HepG2 (cell line): ENCODE results near the gene SAMD14. TPM values are rescaled to one million over a fixed set of nuclear protein-coding genes. Genes with fewer than 3 reads are reported as not detected.

Source experiments
- KDM5B ChIP-seq: sonication (generic); formaldehyde crosslinking; IDR thresholded peaks from 2 replicates; pipeline ENCODE4 v1.4.0; 2020; ENCODE audit warnings: missing genetic modification reagents, mild to moderate bottlenecking, borderline replicate concordance
- polyA plus RNA-seq, 8 experiments: library from polyadenylated mRNA; depleted of rRNA in 3 of 8; stranded (reverse) in 7 of 8; unstranded in 1 of 8; fragments of >200 nt; fragmentation: Illumina TruSeq in 4 of 8; extraction: Trizol in 4 of 8; gene quantifications; 2 replicates each; pipeline versions ENCODE4 v1.2.1 to v1.2.3, GENCODE V29; 2011 to 2016; ENCODE audit warnings: low read depth in 4 of 8, missing spikeins in 1 of 8, mixed read lengths in 1 of 8; ENCODE audit not compliant: insufficient read depth in 1 of 8
- total RNA-seq, 5 experiments: library from RNA; depleted of rRNA; stranded (reverse); fragments of >200 nt; fragmentation: Illumina TruSeq; extraction: Trizol; gene quantifications; 2 replicates each; pipeline ENCODE4 v1.2.3, GENCODE V29; 2016; ENCODE audit warnings: low read depth in 1 of 5
- TF ChIP-seq, protein P1 (sequence below), 2 experiments: sonication (generic) in 1 of 2; formaldehyde crosslinking in 1 of 2; IDR thresholded peaks; 2 replicates each; pipeline versions ENCODE4 v1.6.1 to v1.9.0; 2014 to 2022; ENCODE audit warnings: antibody characterized with exemption in 1 of 2, borderline replicate concordance in 1 of 2, inconsistent platforms in 1 of 2, low read depth in 1 of 2, missing genetic modification reagents in 1 of 2
- TF ChIP-seq, protein P2 (sequence below): sonication (generic); formaldehyde crosslinking; IDR thresholded peaks from 2 replicates; pipeline ENCODE4 v1.4.0; 2020; ENCODE audit warnings: missing genetic modification reagents

SAMD14 gene
- total and polyA plus RNA-seq, 2 of the 13 experiments (the other 11 are each of a cell fraction or from before 2014, with no cell fraction given): 0.07 to 0.22 TPM

DNA sequence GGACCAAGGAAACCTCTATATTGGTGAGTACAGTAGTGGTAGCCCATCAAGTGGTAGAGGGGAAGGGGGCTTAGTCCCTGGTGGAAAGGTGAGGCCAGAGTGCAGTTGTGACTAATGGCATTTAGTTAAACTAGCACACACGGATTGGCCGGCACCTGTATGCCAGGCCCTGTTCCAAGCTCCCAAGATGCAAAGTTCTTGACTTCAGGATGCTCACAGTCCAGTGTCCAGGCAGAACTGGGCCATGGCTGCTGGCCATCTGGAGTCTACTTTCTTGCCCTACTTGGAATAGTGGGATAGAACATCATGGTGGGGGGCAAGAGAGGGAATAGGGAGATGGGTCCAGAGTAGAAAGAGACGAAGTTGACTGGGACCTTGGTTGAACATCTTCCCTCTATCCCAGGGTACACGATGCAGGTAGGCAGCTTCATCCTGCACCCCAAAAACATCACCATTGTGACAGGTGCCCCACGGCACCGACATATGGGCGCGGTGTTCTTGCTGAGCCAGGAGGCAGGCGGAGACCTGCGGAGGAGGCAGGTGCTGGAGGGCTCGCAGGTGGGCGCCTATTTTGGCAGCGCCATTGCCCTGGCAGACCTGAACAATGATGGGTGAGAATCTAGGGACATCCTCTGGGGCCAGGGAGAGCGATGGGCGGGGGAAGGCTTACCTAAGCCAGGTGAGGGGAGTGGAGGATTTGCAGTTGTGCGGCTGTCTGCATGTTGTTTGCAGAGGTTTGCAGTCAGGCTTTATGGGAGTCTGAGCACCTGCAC lies 58.9 kb downstream of the SAMD14 start (continued):
- TF ChIP-seq, protein P1, sequence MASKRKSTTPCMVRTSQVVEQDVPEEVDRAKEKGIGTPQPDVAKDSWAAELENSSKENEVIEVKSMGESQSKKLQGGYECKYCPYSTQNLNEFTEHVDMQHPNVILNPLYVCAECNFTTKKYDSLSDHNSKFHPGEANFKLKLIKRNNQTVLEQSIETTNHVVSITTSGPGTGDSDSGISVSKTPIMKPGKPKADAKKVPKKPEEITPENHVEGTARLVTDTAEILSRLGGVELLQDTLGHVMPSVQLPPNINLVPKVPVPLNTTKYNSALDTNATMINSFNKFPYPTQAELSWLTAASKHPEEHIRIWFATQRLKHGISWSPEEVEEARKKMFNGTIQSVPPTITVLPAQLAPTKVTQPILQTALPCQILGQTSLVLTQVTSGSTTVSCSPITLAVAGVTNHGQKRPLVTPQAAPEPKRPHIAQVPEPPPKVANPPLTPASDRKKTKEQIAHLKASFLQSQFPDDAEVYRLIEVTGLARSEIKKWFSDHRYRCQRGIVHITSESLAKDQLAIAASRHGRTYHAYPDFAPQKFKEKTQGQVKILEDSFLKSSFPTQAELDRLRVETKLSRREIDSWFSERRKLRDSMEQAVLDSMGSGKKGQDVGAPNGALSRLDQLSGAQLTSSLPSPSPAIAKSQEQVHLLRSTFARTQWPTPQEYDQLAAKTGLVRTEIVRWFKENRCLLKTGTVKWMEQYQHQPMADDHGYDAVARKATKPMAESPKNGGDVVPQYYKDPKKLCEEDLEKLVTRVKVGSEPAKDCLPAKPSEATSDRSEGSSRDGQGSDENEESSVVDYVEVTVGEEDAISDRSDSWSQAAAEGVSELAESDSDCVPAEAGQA (IDR thresholded peaks at IDR 0.05; ENCODE audit: low read depth): no peak
- TF ChIP-seq, protein P1 (CRISPR knock-in tag; IDR thresholded peaks at IDR 0.05; ENCODE audit: borderline replicate concordance): no peak
- no peak for TF ChIP-seq KDM5B
- TF ChIP-seq, protein P2, sequence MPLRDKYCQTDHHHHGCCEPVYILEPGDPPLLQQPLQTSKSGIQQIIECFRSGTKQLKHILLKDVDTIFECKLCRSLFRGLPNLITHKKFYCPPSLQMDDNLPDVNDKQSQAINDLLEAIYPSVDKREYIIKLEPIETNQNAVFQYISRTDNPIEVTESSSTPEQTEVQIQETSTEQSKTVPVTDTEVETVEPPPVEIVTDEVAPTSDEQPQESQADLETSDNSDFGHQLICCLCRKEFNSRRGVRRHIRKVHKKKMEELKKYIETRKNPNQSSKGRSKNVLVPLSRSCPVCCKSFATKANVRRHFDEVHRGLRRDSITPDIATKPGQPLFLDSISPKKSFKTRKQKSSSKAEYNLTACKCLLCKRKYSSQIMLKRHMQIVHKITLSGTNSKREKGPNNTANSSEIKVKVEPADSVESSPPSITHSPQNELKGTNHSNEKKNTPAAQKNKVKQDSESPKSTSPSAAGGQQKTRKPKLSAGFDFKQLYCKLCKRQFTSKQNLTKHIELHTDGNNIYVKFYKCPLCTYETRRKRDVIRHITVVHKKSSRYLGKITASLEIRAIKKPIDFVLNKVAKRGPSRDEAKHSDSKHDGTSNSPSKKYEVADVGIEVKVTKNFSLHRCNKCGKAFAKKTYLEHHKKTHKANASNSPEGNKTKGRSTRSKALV (CRISPR knock-in tag): no peak
